Fibroblast of villous mesenchyme (primary cell): ENCODE measurements around the gene HLA-DRB1. TPM values are rescaled to one million over a fixed set of nuclear protein-coding genes. Genes with fewer than 3 reads are reported as not detected.
"Not testable (repeated sequence)": the region's sequence is repeated elsewhere in the genome, so short reads cannot be mapped to it uniquely, and the experiment has no call there.

ENCODE experiments used
- DNase-seq: peaks from one replicate; pipeline ENCODE4 v3.0.0-alpha.2; 2010; ENCODE audit warnings: low read depth
- H3K4me3 ChIP-seq: 2 replicates; pipeline ENCODE4 v1.5.1; 2011; ENCODE audit warnings: low read depth, mild to moderate bottlenecking, low read length
- CTCF ChIP-seq: IDR thresholded peaks from 2 replicates; pipeline ENCODE4 v1.5.1; 2012; ENCODE audit warnings: low read depth, mild to moderate bottlenecking, low read length; ENCODE audit not compliant: insufficient read depth
- total RNA-seq: library from RNA; depleted of rRNA; stranded (reverse); fragments of >200 nt; gene quantifications from 2 replicates; pipeline ENCODE4 v1.2.3, GENCODE V29; 2012

The HLA-DRB1 gene
- total RNA-seq, 1 donor: not detected

GRCh38 chr6:32602383-32602782 is 12.7 kb upstream of the HLA-DRB1 start:
- TF ChIP-seq CTCF: no peak
- H3K4me3 ChIP-seq: no peak overlapping the region
- DNase-seq: no peak

GRCh38 chr6:32597024-32597423 is 7.4 kb upstream of the HLA-DRB1 start:
- DNase-seq: no peak
- TF ChIP-seq CTCF: no peak
- H3K4me3 ChIP-seq: no peak overlapping the region

- DNase-seq, H3K4me3 ChIP-seq: not testable (repeated sequence)
These were observed 1.1 kb upstream of the HLA-DRB1 start for GRCh38 chr6:32590713-32591112.

- DNase-seq: no peak
- TF ChIP-seq CTCF: no peak
- no peak overlapping the region for H3K4me3 ChIP-seq
These were observed 1.5 kb downstream of the HLA-DRB1 start for GRCh38 chr6:32588156-32588555.

- H3K4me3 ChIP-seq: no peak overlapping the region
- no peak for DNase-seq
- TF ChIP-seq CTCF: no peak
These were observed 6.1 kb downstream of the HLA-DRB1 start for GRCh38 chr6:32583527-32583898.

- no peak for TF ChIP-seq CTCF
- H3K4me3 ChIP-seq: no peak overlapping the region
- no peak for DNase-seq
These were observed 8.1 kb downstream of the HLA-DRB1 start for GRCh38 chr6:32581315-32582095.

- DNase-seq: no peak
- H3K4me3 ChIP-seq: no peak overlapping the region
- no peak for TF ChIP-seq CTCF
These were observed 9.1 kb downstream of the HLA-DRB1 start for GRCh38 chr6:32580593-32580992.
